DND-41 (cell line): ENCODE measurements around the gene NELFB.

Source experiments
- EZH2 ChIP-seq: IDR thresholded peaks from 3 replicates; pipeline ENCODE4 v1.6.1; 2012; ENCODE audit warnings: borderline replicate concordance, low read depth, mild to moderate bottlenecking, moderate library complexity, low read length, inconsistent platforms; ENCODE audit not compliant: severe bottlenecking
- TF ChIP-seq, protein P1 (sequence below): IDR thresholded peaks from 2 replicates; pipeline ENCODE4 v1.5.1; 2012; ENCODE audit warnings: borderline replicate concordance, low read length, moderate library complexity, mild to moderate bottlenecking; ENCODE audit not compliant: poor library complexity, severe bottlenecking; ENCODE audit errors: extremely low read depth

DNA sequence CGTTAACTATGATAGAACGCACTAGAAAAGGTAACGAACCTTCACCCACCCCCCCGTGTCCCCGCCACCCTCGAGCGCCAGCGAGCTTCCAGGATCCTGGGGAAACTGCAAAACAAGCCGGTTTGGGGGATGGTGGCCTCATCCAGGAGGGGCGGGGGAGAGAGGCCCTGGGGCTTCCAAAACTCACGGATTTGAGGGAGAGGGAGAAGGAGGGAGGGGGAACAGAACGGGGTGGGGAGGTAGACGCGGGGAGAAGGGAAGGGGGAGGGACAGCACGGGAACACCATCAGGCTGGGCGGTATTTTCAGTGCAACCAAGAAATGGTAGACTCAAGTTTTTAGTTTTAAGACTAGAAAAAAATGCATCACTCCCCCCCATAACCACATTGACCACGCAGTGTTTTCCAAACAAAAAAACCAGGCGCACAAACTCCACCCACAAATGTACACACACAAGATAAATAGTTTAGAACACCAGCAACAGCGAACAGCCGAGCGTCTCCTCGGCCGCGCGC lies 45.5 kb downstream of the NELFB start:
- TF ChIP-seq, protein P1, sequence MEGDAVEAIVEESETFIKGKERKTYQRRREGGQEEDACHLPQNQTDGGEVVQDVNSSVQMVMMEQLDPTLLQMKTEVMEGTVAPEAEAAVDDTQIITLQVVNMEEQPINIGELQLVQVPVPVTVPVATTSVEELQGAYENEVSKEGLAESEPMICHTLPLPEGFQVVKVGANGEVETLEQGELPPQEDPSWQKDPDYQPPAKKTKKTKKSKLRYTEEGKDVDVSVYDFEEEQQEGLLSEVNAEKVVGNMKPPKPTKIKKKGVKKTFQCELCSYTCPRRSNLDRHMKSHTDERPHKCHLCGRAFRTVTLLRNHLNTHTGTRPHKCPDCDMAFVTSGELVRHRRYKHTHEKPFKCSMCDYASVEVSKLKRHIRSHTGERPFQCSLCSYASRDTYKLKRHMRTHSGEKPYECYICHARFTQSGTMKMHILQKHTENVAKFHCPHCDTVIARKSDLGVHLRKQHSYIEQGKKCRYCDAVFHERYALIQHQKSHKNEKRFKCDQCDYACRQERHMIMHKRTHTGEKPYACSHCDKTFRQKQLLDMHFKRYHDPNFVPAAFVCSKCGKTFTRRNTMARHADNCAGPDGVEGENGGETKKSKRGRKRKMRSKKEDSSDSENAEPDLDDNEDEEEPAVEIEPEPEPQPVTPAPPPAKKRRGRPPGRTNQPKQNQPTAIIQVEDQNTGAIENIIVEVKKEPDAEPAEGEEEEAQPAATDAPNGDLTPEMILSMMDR = no peak
- TF ChIP-seq EZH2 = no peak
